HepG2 (cell line): Measurements from ENCODE around the gene LIME1. TPM values are rescaled to one million over a fixed set of nuclear protein-coding genes. Genes with fewer than 3 reads are reported as not detected.

Source experiments
- CBX2 ChIP-seq, 2 experiments: fragments of 200-600 bp in 1 of 2; sonication (generic); formaldehyde crosslinking in 1 of 2; IDR thresholded peaks; 2 replicates each; pipeline versions ENCODE4 v1.7.0 to v1.8.1; 2018 to 2022; ENCODE audit warnings: low read depth in 2 of 2, low read length in 1 of 2, mild to moderate bottlenecking in 1 of 2, missing genetic modification reagents in 1 of 2
- DZIP1 ChIP-seq: sonication (generic); formaldehyde crosslinking; IDR thresholded peaks from 2 replicates; pipeline ENCODE4 v1.5.0; 2020; ENCODE audit warnings: mild to moderate bottlenecking, missing genetic modification reagents
- ESRRA ChIP-seq: sonication (generic); formaldehyde crosslinking; IDR thresholded peaks from 2 replicates; pipeline ENCODE4 v1.5.1; 2020; ENCODE audit warnings: mild to moderate bottlenecking, low read depth, missing genetic modification reagents
- FUBP1 ChIP-seq: sonication (generic); formaldehyde crosslinking; IDR thresholded peaks from 2 replicates; pipeline ENCODE4 v1.5.1; 2020; ENCODE audit warnings: missing genetic modification reagents, mild to moderate bottlenecking, borderline replicate concordance
- HMG20A ChIP-seq: IDR thresholded peaks from 2 replicates; pipeline ENCODE4 v1.6.1; 2016; ENCODE audit warnings: borderline replicate concordance
- IRF9 ChIP-seq: sonication (generic); formaldehyde crosslinking; IDR thresholded peaks from 2 replicates; pipeline ENCODE4 v1.8.0; 2022; ENCODE audit warnings: missing genetic modification reagents, mild to moderate bottlenecking, borderline replicate concordance
- MNT ChIP-seq: fragments of 450-650 bp; IDR thresholded peaks from 2 replicates; pipeline ENCODE4 v1.6.1; 2016
- MTA3 ChIP-seq: sonication (generic); formaldehyde crosslinking; IDR thresholded peaks from 2 replicates; pipeline ENCODE4 v1.4.0; 2020; ENCODE audit warnings: missing genetic modification reagents
- MXD1 ChIP-seq: sonication (generic); formaldehyde crosslinking; IDR thresholded peaks from 2 replicates; pipeline ENCODE4 v1.4.0; 2020; ENCODE audit warnings: mild to moderate bottlenecking, missing genetic modification reagents
- NFATC3 ChIP-seq: sonication (generic); formaldehyde crosslinking; IDR thresholded peaks from 2 replicates; pipeline ENCODE4 v1.5.1; 2020; ENCODE audit warnings: mild to moderate bottlenecking, missing genetic modification reagents
- NFIC ChIP-seq: IDR thresholded peaks from 2 replicates; pipeline ENCODE4 v1.6.1; 2012; ENCODE audit warnings: mild to moderate bottlenecking, low read length, inconsistent platforms
- NFRKB ChIP-seq: fragments of 450-650 bp; IDR thresholded peaks from 2 replicates; pipeline ENCODE4 v1.6.1; 2017
- NR1H2 ChIP-seq: sonication (generic); formaldehyde crosslinking; IDR thresholded peaks from 2 replicates; pipeline ENCODE4 v1.8.1; 2022; ENCODE audit warnings: low read depth, missing genetic modification reagents, borderline replicate concordance
- POLR2A ChIP-seq, 2 experiments: IDR thresholded peaks; 2 replicates each; pipeline ENCODE4 v1.6.1; 2011; ENCODE audit warnings: low read depth in 2 of 2, low read length in 2 of 2, mild to moderate bottlenecking in 1 of 2, moderate library complexity in 1 of 2; ENCODE audit not compliant: insufficient read depth in 1 of 2
- POLR2AphosphoS5 ChIP-seq: IDR thresholded peaks from 2 replicates; pipeline ENCODE4 v1.6.1; 2012; ENCODE audit warnings: low read depth, low read length
- RCOR2 ChIP-seq: IDR thresholded peaks from 2 replicates; pipeline ENCODE4 v1.6.1; 2016; ENCODE audit warnings: missing biosample characterization, missing genetic modification reagents
- SP1 ChIP-seq, 2 experiments: fragments of 450-650 bp in 1 of 2; sonication (generic) in 1 of 2; formaldehyde crosslinking in 1 of 2; IDR thresholded peaks; 2 replicates each; pipeline versions ENCODE4 v1.4.0 to v1.6.1; 2016 to 2020; ENCODE audit warnings: missing genetic modification reagents in 1 of 2
- ZBTB21 ChIP-seq: sonication (generic); formaldehyde crosslinking; IDR thresholded peaks from 2 replicates; pipeline ENCODE4 v1.4.0; 2020; ENCODE audit warnings: missing genetic modification reagents
- ZFAT ChIP-seq: sonication (generic); formaldehyde crosslinking; conservative IDR thresholded peaks from 2 replicates; pipeline ENCODE4 v1.8.1; 2023; ENCODE audit warnings: missing genetic modification reagents, inconsistent platforms
- ZNF275 ChIP-seq: sonication (generic); formaldehyde crosslinking; IDR thresholded peaks from 2 replicates; pipeline ENCODE4 v1.8.0; 2022; ENCODE audit warnings: missing genetic modification reagents, mild to moderate bottlenecking, inconsistent platforms, borderline replicate concordance
- ZNF558 ChIP-seq: sonication (generic); formaldehyde crosslinking; IDR thresholded peaks from 2 replicates; pipeline ENCODE4 v1.9.0; 2022; ENCODE audit warnings: mild to moderate bottlenecking, missing genetic modification reagents, borderline replicate concordance
- polyA plus RNA-seq, 8 experiments: library from polyadenylated mRNA; depleted of rRNA in 3 of 8; stranded (reverse) in 7 of 8; unstranded in 1 of 8; fragments of >200 nt; fragmentation: Illumina TruSeq in 4 of 8; extraction: Trizol in 4 of 8; gene quantifications; 2 replicates each; pipeline versions ENCODE4 v1.2.1 to v1.2.3, GENCODE V29; 2011 to 2016; ENCODE audit warnings: low read depth in 4 of 8, missing spikeins in 1 of 8, mixed read lengths in 1 of 8; ENCODE audit not compliant: insufficient read depth in 1 of 8
- total RNA-seq, 5 experiments: library from RNA; depleted of rRNA; stranded (reverse); fragments of >200 nt; fragmentation: Illumina TruSeq; extraction: Trizol; gene quantifications; 2 replicates each; pipeline ENCODE4 v1.2.3, GENCODE V29; 2016; ENCODE audit warnings: low read depth in 1 of 5

The LIME1 gene
- total and polyA plus RNA-seq, 2 of the 13 experiments (the other 11 are each of a cell fraction or from before 2014, with no cell fraction given): 13.0 to 61.5 TPM

- TF ChIP-seq FUBP1 (CRISPR knock-in tag) (no peak), HMG20A (CRISPR knock-in tag) (no peak), ZNF275 (CRISPR knock-in tag) (no peak), MTA3 (CRISPR knock-in tag) (no peak), MNT (peak; percentile 37; the same call in 1 of the 2 replicates), POLR2A (IDR thresholded peaks at IDR 0.05; ENCODE audit: insufficient read depth in 1 of 2, low read depth in 2 of 2, low read length in 2 of 2) (peak in 1 of 2 experiments; percentile 40; a peak in 1 of 4 replicates), RCOR2 (no peak), NFATC3 (CRISPR knock-in tag) (no peak), ZNF558 (no peak), NFIC (no peak), NFRKB (0 out of 2 replicates have a peak, but pooled peaks have one; percentile 14), NR1H2 (CRISPR knock-in tag) (no peak), SP1 (IDR thresholded peaks at IDR 0.05) (0 out of 2 replicates have a peak, but pooled peaks have one; percentile 54), SP1 (CRISPR knock-in tag; IDR thresholded peaks at IDR 0.05) (no peak), ZBTB21 (CRISPR knock-in tag) (no peak), ESRRA (CRISPR knock-in tag) (no peak), DZIP1 (CRISPR knock-in tag) (no peak), MXD1 (no peak), CBX2 (IDR thresholded peaks at IDR 0.05; ENCODE audit: low read depth, low read length) (no peak), CBX2 (CRISPR knock-in tag; IDR thresholded peaks at IDR 0.05; ENCODE audit: low read depth) (no peak), POLR2AphosphoS5 (peak; percentile 28), ZFAT (CRISPR knock-in tag) (no peak), IRF9 (CRISPR knock-in tag) (no peak)
Observed at GRCh38 chr20:63731410-63731809, 5.1 kb upstream of the LIME1 start (continued).
